HEK293T (cell line): ENCODE measurements around the gene MAST4.

Experiments used
- CTCF ChIA-PET: fragments of 350-600 bp; formaldehyde crosslinking; extraction: SDS; loops from one replicate; lab custom pipeline; 2021; ENCODE audit warnings: antibody characterized with exemption, inconsistent platforms; lab: Yijun Ruan, JAX
- POLR2A ChIA-PET: fragments of 350-600 bp; formaldehyde crosslinking; extraction: SDS; loops from one replicate; lab custom pipeline; 2020; ENCODE audit warnings: antibody characterized with exemption, inconsistent platforms; lab: Yijun Ruan, JAX
- DNase-seq: peaks from one replicate; pipeline ENCODE4 v3.0.0; 2012; ENCODE audit warnings: mixed read lengths; ENCODE audit errors: extremely low spot score
- ARNT ChIP-seq: fragments of 450-650 bp; IDR thresholded peaks from 2 replicates; pipeline ENCODE4 v1.6.1; 2017; ENCODE audit warnings: mild to moderate bottlenecking
- BHLHE40 ChIP-seq: fragments of 450-650 bp; IDR thresholded peaks from 2 replicates; pipeline ENCODE4 v1.6.1; 2016; ENCODE audit warnings: mild to moderate bottlenecking, moderate library complexity, borderline replicate concordance
- CTBP1 ChIP-seq: fragments of 450-650 bp; IDR thresholded peaks from 2 replicates; pipeline ENCODE4 v1.6.1; 2016; ENCODE audit warnings: borderline replicate concordance
- ELF4 ChIP-seq: fragments of 450-650 bp; IDR thresholded peaks from 2 replicates; pipeline ENCODE4 v1.6.1; 2017; ENCODE audit warnings: antibody characterized with exemption
- FOXA1 ChIP-seq: fragments of 450-650 bp; IDR thresholded peaks from 2 replicates; pipeline ENCODE4 v1.6.1; 2016; ENCODE audit warnings: mild to moderate bottlenecking
- FOXK2 ChIP-seq: fragments of 450-650 bp; IDR thresholded peaks from 2 replicates; pipeline ENCODE4 v1.6.1; 2016; ENCODE audit warnings: mild to moderate bottlenecking
- FOXM1 ChIP-seq: fragments of 450-650 bp; IDR thresholded peaks from 2 replicates; pipeline ENCODE4 v1.6.1; 2017; ENCODE audit warnings: mild to moderate bottlenecking, borderline replicate concordance
- HDGF ChIP-seq: fragments of 450-650 bp; IDR thresholded peaks from 2 replicates; pipeline ENCODE4 v1.6.1; 2017; ENCODE audit warnings: antibody characterized with exemption, borderline replicate concordance
- L3MBTL2 ChIP-seq: fragments of 450-650 bp; conservative IDR thresholded peaks from 2 replicates; pipeline ENCODE4 v1.6.1; 2016; ENCODE audit warnings: mild to moderate bottlenecking
- LEF1 ChIP-seq: fragments of 450-650 bp; IDR thresholded peaks from 2 replicates; pipeline ENCODE4 v1.6.1; 2017; ENCODE audit warnings: mild to moderate bottlenecking, borderline replicate concordance
- NFRKB ChIP-seq: fragments of 450-650 bp; IDR thresholded peaks from 2 replicates; pipeline ENCODE4 v1.6.1; 2016; ENCODE audit warnings: mild to moderate bottlenecking, moderate library complexity
- PKNOX1 ChIP-seq: fragments of 450-650 bp; IDR thresholded peaks from 2 replicates; pipeline ENCODE4 v1.6.1; 2016
- SP1 ChIP-seq: fragments of 450-650 bp; IDR thresholded peaks from 2 replicates; pipeline ENCODE4 v1.6.1; 2017
- SUZ12 ChIP-seq: fragments of 450-650 bp; IDR thresholded peaks from 2 replicates; pipeline ENCODE4 v1.6.1; 2016; ENCODE audit warnings: mild to moderate bottlenecking
- TARDBP ChIP-seq: fragments of 450-650 bp; IDR thresholded peaks from 2 replicates; pipeline ENCODE4 v1.6.1; 2016
- ZNF384 ChIP-seq: fragments of 450-650 bp; IDR thresholded peaks from 2 replicates; pipeline ENCODE4 v1.6.1; 2016

MAST4 gene

GRCh38 chr5:67188274-67189078, 592.3 kb downstream of the MAST4 start:
- CTCF ChIA-PET = no interaction called here
- POLR2A ChIA-PET = no interaction called here
- DNase-seq = no peak
- TF ChIP-seq FOXA1 = no peak
- no peak for TF ChIP-seq FOXK2
- TF ChIP-seq NFRKB = no peak
- TF ChIP-seq CTBP1 = no peak
- TF ChIP-seq ZNF384 = no peak
- no peak for TF ChIP-seq FOXM1
- TF ChIP-seq L3MBTL2 = no peak
- no peak for TF ChIP-seq PKNOX1
- TF ChIP-seq ARNT = no peak
- TF ChIP-seq HDGF = no peak
- no peak for TF ChIP-seq TARDBP
- TF ChIP-seq SP1 = no peak
- no peak for TF ChIP-seq BHLHE40
- no peak for TF ChIP-seq SUZ12
- TF ChIP-seq LEF1 = no peak
- no peak for TF ChIP-seq ELF4

GRCh38 chr5:67189079-67189354, 592.8 kb downstream of the MAST4 start:
- POLR2A ChIA-PET = no interaction called here
- DNase-seq = no peak
- CTCF ChIA-PET = no interaction called here
- no peak for TF ChIP-seq SUZ12
- no peak for TF ChIP-seq SP1
- TF ChIP-seq ARNT = no peak
- TF ChIP-seq HDGF = no peak
- no peak for TF ChIP-seq NFRKB
- TF ChIP-seq TARDBP = no peak
- TF ChIP-seq ZNF384 = no peak
- TF ChIP-seq LEF1 = no peak
- TF ChIP-seq FOXA1 = no peak
- no peak for TF ChIP-seq L3MBTL2
- no peak for TF ChIP-seq FOXK2
- no peak for TF ChIP-seq FOXM1
- no peak for TF ChIP-seq BHLHE40
- TF ChIP-seq CTBP1 = no peak

GRCh38 chr5:67189931-67190330, 593.7 kb downstream of the MAST4 start:
- DNase-seq = no peak

GRCh38 chr5:67190410-67190809, 594.2 kb downstream of the MAST4 start:
- TF ChIP-seq LEF1 (no peak), L3MBTL2 (no peak), SUZ12 (no peak), NFRKB (no peak), BHLHE40 (no peak), PKNOX1 (no peak), ARNT (no peak), TARDBP (no peak), CTBP1 (no peak), FOXK2 (no peak), HDGF (no peak)
- CTCF ChIA-PET = no interaction called here
- no peak for DNase-seq
- POLR2A ChIA-PET = no interaction called here

More at GRCh38 chr5:67189931-67190330, 593.7 kb downstream of the MAST4 start:
- no peak for TF ChIP-seq NFRKB
- TF ChIP-seq FOXA1 = no peak
- TF ChIP-seq FOXM1 = no peak
- no peak for TF ChIP-seq SUZ12
- no peak for TF ChIP-seq ELF4
- TF ChIP-seq FOXK2 = no peak
- no peak for TF ChIP-seq HDGF
- TF ChIP-seq ARNT = no peak
- TF ChIP-seq SP1 = no peak
- TF ChIP-seq L3MBTL2 = no peak
- no peak for TF ChIP-seq ZNF384
- no peak for TF ChIP-seq PKNOX1
- TF ChIP-seq BHLHE40 = no peak
- no peak for TF ChIP-seq CTBP1
- CTCF ChIA-PET = no interaction called here
- POLR2A ChIA-PET = no interaction called here

- ChIA-PET CTCF (interaction anchor here (0.6 kb wide), 1 partner anchor 228 kb away, joined by 3 read pairs; no protein-coding TSS in a partner anchor), POLR2A (no interaction called here)
- TF ChIP-seq BHLHE40 (no peak), ZNF384 (no peak), ARNT (no peak), PKNOX1 (no peak), SUZ12 (no peak), SP1 (no peak), FOXM1 (no peak), TARDBP (no peak), ELF4 (no peak), LEF1 (no peak), CTBP1 (no peak), HDGF (no peak)
- DNase-seq = no peak
Measured at GRCh38 chr5:67190861-67191260, 594.7 kb downstream of the MAST4 start.
